ENCODE results near the gene NUTM1.

Gene NUTM1

GRCh38 chr15:34358948-34359347 lies 15.8 kb downstream of the NUTM1 start:
- TF ChIP-seq FOXP2 (optimal IDR thresholded peaks at IDR 0.05; ENCODE audit: borderline replicate concordance, extremely low read depth, extremely low read length, insufficient read depth) (no peak), REST (IDR thresholded peaks at IDR 0.05; ENCODE audit: insufficient read depth in 1 of 2, low read depth in 2 of 2, low read length in 2 of 2) (no peak), TAF1 (IDR thresholded peaks at IDR 0.05; ENCODE audit: borderline replicate concordance, insufficient read depth, low read length) (no peak), POLR2AphosphoS5 (IDR thresholded peaks at IDR 0.05; ENCODE audit: low read depth, low read length) (no peak), SIN3A (IDR thresholded peaks at IDR 0.05; ENCODE audit: borderline replicate concordance, insufficient read depth, low read length) (no peak)

GRCh38 chr15:34359416-34359815 lies 16.3 kb downstream of the NUTM1 start:
- no peak for TF ChIP-seq SIN3A (IDR thresholded peaks at IDR 0.05; ENCODE audit: borderline replicate concordance, insufficient read depth, low read length)
- TF ChIP-seq POLR2AphosphoS5 (IDR thresholded peaks at IDR 0.05; ENCODE audit: low read depth, low read length) = no peak
- no peak for TF ChIP-seq FOXP2 (optimal IDR thresholded peaks at IDR 0.05; ENCODE audit: borderline replicate concordance, extremely low read depth, extremely low read length, insufficient read depth)
- TF ChIP-seq TAF1 (IDR thresholded peaks at IDR 0.05; ENCODE audit: borderline replicate concordance, insufficient read depth, low read length) = no peak
- no peak for TF ChIP-seq REST (IDR thresholded peaks at IDR 0.05; ENCODE audit: insufficient read depth in 1 of 2, low read depth in 2 of 2, low read length in 2 of 2)

- TF ChIP-seq FOXP2 (optimal IDR thresholded peaks at IDR 0.05; ENCODE audit: borderline replicate concordance, extremely low read depth, extremely low read length, insufficient read depth) = no peak
- no peak for TF ChIP-seq POLR2AphosphoS5 (IDR thresholded peaks at IDR 0.05; ENCODE audit: low read depth, low read length)
- no peak for TF ChIP-seq REST (IDR thresholded peaks at IDR 0.05; ENCODE audit: insufficient read depth in 1 of 2, low read depth in 2 of 2, low read length in 2 of 2)
- TF ChIP-seq TAF1 (IDR thresholded peaks at IDR 0.05; ENCODE audit: borderline replicate concordance, insufficient read depth, low read length) = no peak
- TF ChIP-seq SIN3A (IDR thresholded peaks at IDR 0.05; ENCODE audit: borderline replicate concordance, insufficient read depth, low read length) = no peak
Observed at GRCh38 chr15:34360298-34360697, 17.2 kb downstream of the NUTM1 start.

GRCh38 chr15:34361278-34361677 lies 18.2 kb downstream of the NUTM1 start:
- TF ChIP-seq REST (IDR thresholded peaks at IDR 0.05; ENCODE audit: insufficient read depth in 1 of 2, low read depth in 2 of 2, low read length in 2 of 2) (no peak), POLR2AphosphoS5 (IDR thresholded peaks at IDR 0.05; ENCODE audit: low read depth, low read length) (no peak), FOXP2 (optimal IDR thresholded peaks at IDR 0.05; ENCODE audit: borderline replicate concordance, extremely low read depth, extremely low read length, insufficient read depth) (no peak), SIN3A (IDR thresholded peaks at IDR 0.05; ENCODE audit: borderline replicate concordance, insufficient read depth, low read length) (no peak), TAF1 (IDR thresholded peaks at IDR 0.05; ENCODE audit: borderline replicate concordance, insufficient read depth, low read length) (no peak)
